Glomerular visceral epithelial cell (primary cell): Measurements from ENCODE around the gene R3HCC1L.

Source experiments
- DNase-seq: peaks from one replicate; pipeline ENCODE4 v3.0.0-alpha.2; 2016; ENCODE audit errors: extremely low spot score

Gene R3HCC1L

GRCh38 chr10:98260350-98260749 lies 125.9 kb downstream of the R3HCC1L start:
- DNase-seq = no peak

- no peak for DNase-seq
Measured at GRCh38 chr10:98260752-98261151, 126.3 kb downstream of the R3HCC1L start.

GRCh38 chr10:98261436-98262277 lies 127.2 kb downstream of the R3HCC1L start:
- DNase-seq = no peak

- peak; percentile 60 for DNase-seq
Measured at GRCh38 chr10:98262571-98262970, 128.1 kb downstream of the R3HCC1L start.

GRCh38 chr10:98263088-98263487 lies 128.6 kb downstream of the R3HCC1L start:
- DNase-seq = no peak

- no peak for DNase-seq
Measured at GRCh38 chr10:98264378-98265065, 130.1 kb downstream of the R3HCC1L start.

GRCh38 chr10:98265403-98266378 lies 131.2 kb downstream of the R3HCC1L start:
- no peak for DNase-seq

GRCh38 chr10:98266647-98267046 lies 132.2 kb downstream of the R3HCC1L start:
- DNase-seq = no peak

GRCh38 chr10:98267069-98267893 lies 132.8 kb downstream of the R3HCC1L start:
- no peak for DNase-seq

GRCh38 chr10:98267894-98268693 lies 133.6 kb downstream of the R3HCC1L start, which contains the start of gene LOXL4:
Gene LOXL4 (minus strand): TSS chr10:98268194. CDS start chr10:98263019, 5,175 bp downstream.
- DNase-seq = peak; percentile 40

GRCh38 chr10:98268694-98269431 lies 134.4 kb downstream of the R3HCC1L start:
- DNase-seq = no peak

- peak; percentile 96 for DNase-seq
Measured at GRCh38 chr10:98269435-98269912, 135.0 kb downstream of the R3HCC1L start.

- DNase-seq = no peak
Measured at GRCh38 chr10:98270073-98270740, 135.8 kb downstream of the R3HCC1L start.

GRCh38 chr10:98270786-98271185 lies 136.3 kb downstream of the R3HCC1L start:
- DNase-seq = no peak

- DNase-seq = no peak
Measured at GRCh38 chr10:98272245-98272644, 137.8 kb downstream of the R3HCC1L start.

- no peak for DNase-seq
Measured at GRCh38 chr10:98272656-98273055, 138.2 kb downstream of the R3HCC1L start.

- DNase-seq = no peak
Measured at GRCh38 chr10:98273057-98273850, 138.8 kb downstream of the R3HCC1L start.

- DNase-seq = no peak
Measured at GRCh38 chr10:98274562-98274961, 140.1 kb downstream of the R3HCC1L start.
